DMS153 treated with DMSO at 0.1 percent for 48 hours (cell line): Measurements from ENCODE around the gene TNNT2.

Experiments
- DNase-seq: peaks from one replicate; lab custom pipeline; 2025; ENCODE audit not compliant: unreplicated experiment; lab: John Stamatoyannopoulos, UW

Gene TNNT2

GRCh38 chr1:201377611-201378092 lies at the start of gene TNNT2:
TNNT2 (minus strand) TSS chr1:201377680; CDS start chr1:201373254, 4,426 bp downstream.
- no peak for DNase-seq

GRCh38 chr1:201426479-201427310 lies 49.2 kb upstream of the TNNT2 start:
- no peak for DNase-seq

- DNase-seq, result no peak
Observed at GRCh38 chr1:201424146-201424545, 46.7 kb upstream of the TNNT2 start.

GRCh38 chr1:201423655-201424054 lies 46.2 kb upstream of the TNNT2 start:
- no peak for DNase-seq

- no peak for DNase-seq
Observed at GRCh38 chr1:201422436-201423030, 45.1 kb upstream of the TNNT2 start.

- no peak for DNase-seq
Observed at GRCh38 chr1:201422026-201422425, 44.5 kb upstream of the TNNT2 start.

GRCh38 chr1:201421041-201421440 lies 43.6 kb upstream of the TNNT2 start:
- no peak for DNase-seq

- DNase-seq, result no peak
Observed at GRCh38 chr1:201420608-201421002, 43.1 kb upstream of the TNNT2 start.

GRCh38 chr1:201419746-201420607 lies 42.5 kb upstream of the TNNT2 start:
- no peak for DNase-seq

GRCh38 chr1:201419256-201419655 lies 41.8 kb upstream of the TNNT2 start:
- no peak for DNase-seq

- DNase-seq, result no peak
Observed at GRCh38 chr1:201418461-201418860, 41.0 kb upstream of the TNNT2 start.

- DNase-seq, result no peak
Observed at GRCh38 chr1:201414051-201414738, 36.7 kb upstream of the TNNT2 start.

- DNase-seq, result no peak
Observed at GRCh38 chr1:201411292-201411691, 33.8 kb upstream of the TNNT2 start.

- DNase-seq, result no peak
Observed at GRCh38 chr1:201409440-201409839, 32.0 kb upstream of the TNNT2 start.

- DNase-seq, result no peak
Observed at GRCh38 chr1:201408834-201409200, 31.3 kb upstream of the TNNT2 start.

- DNase-seq, result peak; percentile 89
Observed at GRCh38 chr1:201408176-201408833, 30.8 kb upstream of the TNNT2 start.

- DNase-seq, result no peak
Observed at GRCh38 chr1:201406831-201407406, 29.4 kb upstream of the TNNT2 start.

- no peak for DNase-seq
Observed at GRCh38 chr1:201405484-201405831, 28.0 kb upstream of the TNNT2 start.

GRCh38 chr1:201404722-201405483 lies 27.4 kb upstream of the TNNT2 start:
- no peak for DNase-seq
